Astrocyte (in vitro differentiated cells and primary cell): ENCODE results near the gene BOD1L1.

Source experiments
- CTCF ChIP-seq: IDR thresholded peaks from 2 replicates; pipeline ENCODE4 v1.5.1; 2011; ENCODE audit warnings: low read depth, mild to moderate bottlenecking, inconsistent platforms, low read length, moderate library complexity; ENCODE audit not compliant: insufficient read depth
- EZH2 ChIP-seq: IDR thresholded peaks from 2 replicates; pipeline ENCODE4 v1.6.1; 2012; ENCODE audit warnings: mild to moderate bottlenecking, low read length, inconsistent platforms; ENCODE audit not compliant: insufficient read depth

GRCh38 chr4:13601048-13601447 is 26.5 kb downstream of the BOD1L1 start:
- TF ChIP-seq CTCF (no peak), EZH2 (no peak)
